K562 (cell line): ENCODE data around the gene TCOF1. TPM values are rescaled to one million over a fixed set of nuclear protein-coding genes. Genes with fewer than 3 reads are reported as not detected.

Source experiments
- ATAC-seq: fragments of 200-7000 bp; cut with Tn5 transposase; 3 replicates; pipeline ENCODE4 v1.9.1; 2020; ENCODE audit warnings: moderate library complexity
- BruUV-seq: library from RNA; stranded (reverse); fragments of 400-500 nt; replicated peaks from 2 replicates; lab custom pipeline; 2021; lab: Mats Ljungman, UMichigan
- CTCF ChIA-PET: fragments of 300-600 bp; formaldehyde crosslinking; extraction: SDS; loops from one replicate; lab custom pipeline; 2021; ENCODE audit warnings: low intra/inter-chr PET ratio; lab: Yijun Ruan, JAX
- POLR2A ChIA-PET: fragments of 300-600, 350-650 bp; sonication (Branson Sonifier 250); formaldehyde crosslinking; extraction: SDS; loops from one replicate; lab custom pipeline; 2021; ENCODE audit warnings: antibody characterized with exemption, inconsistent platforms; lab: Yijun Ruan, JAX
- DNase-seq, 4 experiments: peaks; one replicate each; pipeline versions ENCODE4 v3.0.0 to v3.0.0-alpha.2; 2011 to 2018; ENCODE audit warnings: low spot score in 3 of 4, mixed read lengths in 3 of 4; ENCODE audit errors: extremely low read depth in 1 of 4
- FAIRE-seq: peaks from 2 replicates; lab custom pipeline; 2011; peaks lifted over from hg19 to GRCh38; lab: Jason Lieb, UNC
- H2AFZ ChIP-seq: 2 replicates; pipeline ENCODE4 v1.6.0; 2011; ENCODE audit warnings: low read depth, low read length, control low read depth, inconsistent platforms
- H3K27ac ChIP-seq: fragments of 200-600 bp; 3 replicates; pipeline ENCODE4 v1.8.0; 2011; ENCODE audit warnings: low read depth, mild to moderate bottlenecking, control low read depth, inconsistent platforms, low read length, moderate library complexity, mixed read lengths; ENCODE audit errors: extremely low read depth
- H3K27me3 ChIP-seq, 2 experiments: fragments of 300-600 bp in 1 of 2; 2 replicates in 1 of 2; 3 replicates in 1 of 2; pipeline versions ENCODE4 v1.6.0 to v1.8.0; 2011; ENCODE audit warnings: inconsistent platforms in 2 of 2, low read length in 2 of 2, mild to moderate bottlenecking in 1 of 2, mixed read lengths in 1 of 2, moderate library complexity in 1 of 2; ENCODE audit not compliant: control insufficient read depth in 2 of 2, insufficient read depth in 2 of 2
- H3K36me3 ChIP-seq: fragments of 300-600 bp; 3 replicates; pipeline ENCODE4 v1.8.0; 2011; ENCODE audit warnings: mild to moderate bottlenecking, low read length, inconsistent platforms; ENCODE audit not compliant: control insufficient read depth, insufficient read depth
- H3K4me1 ChIP-seq, 2 experiments: fragments of 200-600 bp in 1 of 2; replicated peaks in 1 of 2; 2 replicates in 1 of 2; 3 replicates in 1 of 2; pipeline versions ENCODE4 v1.5.1 to v1.8.0; 2011; ENCODE audit warnings: inconsistent platforms in 2 of 2, low read length in 2 of 2, mild to moderate bottlenecking in 1 of 2, mixed read lengths in 1 of 2, moderate library complexity in 1 of 2; ENCODE audit not compliant: control insufficient read depth in 2 of 2, insufficient read depth in 2 of 2
- H3K4me2 ChIP-seq: 2 replicates; pipeline ENCODE4 v1.6.1; 2011; ENCODE audit warnings: low read length, control low read depth, inconsistent platforms, mixed read lengths; ENCODE audit not compliant: insufficient read depth
- H3K4me3 ChIP-seq: fragments of 200-600 bp; sonication (generic), shearing (Covaris generic); 2 replicates; pipeline ENCODE4 v1.5.1; 2016; ENCODE audit warnings: control low read depth, inconsistent platforms
- H3K79me2 ChIP-seq: fragments of 200-600 bp; 3 replicates; pipeline ENCODE4 v1.8.0; 2011; ENCODE audit warnings: low read length, inconsistent platforms; ENCODE audit not compliant: control insufficient read depth, insufficient read depth
- H3K9ac ChIP-seq, 2 experiments: 2 replicates each; pipeline versions ENCODE4 v1.6.0 to v1.6.1; 2011; ENCODE audit warnings: low read depth in 2 of 2, low read length in 2 of 2, control low read depth in 1 of 2, inconsistent platforms in 1 of 2, mild to moderate bottlenecking in 1 of 2, mixed read lengths in 1 of 2; ENCODE audit not compliant: insufficient read depth in 1 of 2
- H3K9me1 ChIP-seq: one replicate; pipeline ENCODE4 v1.6.0; 2011; ENCODE audit warnings: inconsistent platforms, mild to moderate bottlenecking, low read length, moderate library complexity; ENCODE audit not compliant: control insufficient read depth, insufficient read depth
- H3K9me3 ChIP-seq: replicated peaks from 2 replicates; pipeline ENCODE4 v1.5.1; 2011; ENCODE audit warnings: low read depth, low read length, inconsistent platforms; ENCODE audit not compliant: control insufficient read depth, insufficient read depth
- H4K20me1 ChIP-seq: replicated peaks from 2 replicates; pipeline ENCODE4 v1.6.1; 2011; ENCODE audit warnings: low read length, inconsistent platforms, mixed read lengths; ENCODE audit not compliant: control insufficient read depth, insufficient read depth
- CCNT2 ChIP-seq: IDR thresholded peaks from 2 replicates; pipeline ENCODE4 v1.6.1; 2011; ENCODE audit warnings: borderline replicate concordance, low read depth, mild to moderate bottlenecking, moderate library complexity, mixed read lengths, low read length; ENCODE audit not compliant: insufficient read length; ENCODE audit errors: extremely low read depth
- GABPA ChIP-seq: fragments of 200-800 bp; sonication (Bioruptor generic); conservative IDR thresholded peaks from 2 replicates; pipeline ENCODE4 v1.6.1; 2016; ENCODE audit warnings: low read depth, missing genetic modification characterization, missing compliant biosample characterization
- MTA1 ChIP-seq: fragments of 450-650 bp; IDR thresholded peaks from 2 replicates; pipeline ENCODE4 v1.6.1; 2017; ENCODE audit warnings: borderline replicate concordance
- RAD51 ChIP-seq: fragments of 450-650 bp; IDR thresholded peaks from 2 replicates; pipeline ENCODE4 v1.7.1; 2016; ENCODE audit warnings: low read depth, mild to moderate bottlenecking, borderline replicate concordance
- RBM22 ChIP-seq: fragments of 200-400 bp; formaldehyde crosslinking; IDR thresholded peaks from 2 replicates; pipeline ENCODE4 v1.6.1; 2018; ENCODE audit warnings: low read length, low read depth; ENCODE audit not compliant: poor library complexity, severe bottlenecking
- RUNX1 ChIP-seq: sonication (generic); IDR thresholded peaks from 2 replicates; pipeline ENCODE4 v1.6.1; 2016; ENCODE audit warnings: antibody characterized with exemption, low read depth
- SLC30A9 ChIP-seq: fragments of 250-450 bp; sonication (Bioruptor Pico); IDR thresholded peaks from 2 replicates; pipeline ENCODE4 v1.8.0; 2022; ENCODE audit warnings: mild to moderate bottlenecking, moderate library complexity
- TGIF2 ChIP-seq: sonication (generic); formaldehyde crosslinking; IDR thresholded peaks from 2 replicates; pipeline ENCODE4 v1.8.1; 2022; ENCODE audit warnings: mild to moderate bottlenecking, missing genetic modification reagents, moderate library complexity
- ZBTB11 ChIP-seq, 3 experiments: fragments of 200-800 bp in 1 of 3; fragments of 250-450 bp in 1 of 3; fragments of 450-650 bp in 1 of 3; sonication (Bioruptor Pico) in 1 of 3; sonication (Bioruptor generic) in 1 of 3; formaldehyde crosslinking in 1 of 3; IDR thresholded peaks; 2 replicates each; pipeline versions ENCODE4 v1.6.1 to v1.8.0; 2016 to 2022; ENCODE audit warnings: mild to moderate bottlenecking in 2 of 3, missing genetic modification characterization in 2 of 3, missing compliant biosample characterization in 1 of 3, moderate library complexity in 1 of 3
- ZNF274 ChIP-seq: IDR thresholded peaks from 2 replicates; pipeline ENCODE4 v1.6.1; 2011; ENCODE audit warnings: low read depth, mild to moderate bottlenecking, low read length, moderate library complexity, borderline replicate concordance
- ZNF764 ChIP-seq: fragments of 250-450 bp; sonication (Bioruptor Pico); IDR thresholded peaks from 2 replicates; pipeline ENCODE4 v1.4.0; 2020; ENCODE audit warnings: low read depth, mild to moderate bottlenecking, moderate library complexity
- WGBS: fragments of 100-300 bp; shearing (Covaris generic); methylation state at CpG from one replicate; pipeline ENCODE4 v1.1.6; 2016; ENCODE audit warnings: low coverage, mixed read lengths; ENCODE audit not compliant: insufficient coverage; ENCODE audit errors: missing lambda C conversion rate; 5-methylcytosine and 5-hydroxymethylcytosine counted together
- in situ Hi-C: fragments of 300-500 bp; cut with MboI; formaldehyde crosslinking; loops from 4 replicates; pipeline ENCODE4 v1.15.0; 2018; ENCODE audit warnings: inconsistent platforms, mixed read lengths
- intact Hi-C: fragments of 100-400 bp; cut with micrococcal nuclease; formaldehyde crosslinking; loops from 2 replicates; pipeline ENCODE4 v1.14.2; 2022
- polyA plus RNA-seq, 8 experiments: library from polyadenylated mRNA; depleted of rRNA in 4 of 8; stranded (reverse) in 5 of 8; unstranded in 3 of 8; fragments of >200 nt; fragmentation: Nextera tagmentation in 2 of 8; fragmentation: Illumina TruSeq in 1 of 8; extraction: Ambion mirVana in 2 of 8; extraction: Trizol in 1 of 8; gene quantifications; 2 replicates each; pipeline versions ENCODE4 v1.2.1 to v1.2.3, GENCODE V29; 2011 to 2014; ENCODE audit warnings: inconsistent platforms in 1 of 8, missing spikeins in 1 of 8
- total RNA-seq, 7 experiments: library from RNA; depleted of rRNA in 6 of 7; stranded (reverse); fragments of >200 nt in 6 of 7; fragmentation: Illumina TruSeq in 2 of 7; extraction: Trizol in 2 of 7; gene quantifications; 2 replicates each; pipeline versions ENCODE4 v1.2.1 to v1.2.3, GENCODE V29; 2011 to 2021; ENCODE audit warnings: low replicate concordance in 1 of 7
- TF ChIP-seq, protein P1 (sequence below), 3 experiments: fragments of 200-800 bp in 1 of 3; sonication (Bioruptor generic) in 1 of 3; sonication (generic) in 1 of 3; formaldehyde crosslinking in 1 of 3; IDR thresholded peaks; 2 replicates each; pipeline versions ENCODE4 v1.6.1 to v1.8.0; 2016 to 2022; ENCODE audit warnings: mild to moderate bottlenecking in 2 of 3, missing compliant biosample characterization in 2 of 3, missing genetic modification characterization in 2 of 3, missing genetic modification reagents in 1 of 3
- TF ChIP-seq, protein P2 (sequence below): fragments of 450-650 bp; conservative IDR thresholded peaks from 2 replicates; pipeline ENCODE4 v1.6.1; 2016; ENCODE audit warnings: missing genetic modification characterization, low read depth, mild to moderate bottlenecking, control low read depth, missing compliant biosample characterization
- TF ChIP-seq, protein P3 (sequence below), 2 experiments: fragments of 450-650 bp; IDR thresholded peaks; 2 replicates each; pipeline ENCODE4 v1.6.1; 2016

TCOF1 gene
- total and polyA plus RNA-seq, 9 of the 15 experiments (the other 6 are each of a cell fraction or from before 2014, with no cell fraction given): 9.8 to 134 (median 61.7) TPM

GRCh38 chr5:150312518-150312917 is 45.0 kb upstream of the TCOF1 start:
- ATAC-seq: no peak
- H3K79me2 ChIP-seq: no peaks in the 10 kb centered on the region
- intact Hi-C loops (no loop called here), in situ Hi-C loops (no loop called here)
- no peak overlapping the region for H3K27ac ChIP-seq
- ChIA-PET CTCF (no interaction called here), POLR2A (interaction anchor here (1.1 kb wide), 1 partner anchor 14 kb away, joined by 3 read pairs; no protein-coding TSS in a partner anchor)
- peaks cover 16 to 36% of the 10 kb centered on the region in 2 experiments for H3K27me3 ChIP-seq
- BruUV-seq: no TSS peak
- no peak for FAIRE-seq
- WGBS: 12% methylated on average over 6 of the region's 6 CpGs
- no peaks in the 10 kb centered on the region for H3K36me3 ChIP-seq
- no peaks in the 10 kb centered on the region for H3K9me3 ChIP-seq
- H4K20me1 ChIP-seq: no peaks in the 10 kb centered on the region; the same call in 1 of the 2 replicates
- H3K9ac ChIP-seq: no peak overlapping the region
- no peaks in the 10 kb centered on the region for H3K9me1 ChIP-seq
- H3K4me3 ChIP-seq: no peak overlapping the region
- DNase-seq: no peak
- no peak overlapping the region for H3K4me2 ChIP-seq
- H2AFZ ChIP-seq: no peak overlapping the region
- peaks cover 0 to 4% of the 10 kb centered on the region in 2 experiments; a peak in 2 of 5 replicates for H3K4me1 ChIP-seq
- TF ChIP-seq ZNF274 (no peak), CCNT2 (no peak), GABPA (tag) (no peak), ZBTB11 (CRISPR knock-in tag; IDR thresholded peaks at IDR 0.05) (no peak), RUNX1 (no peak), RAD51 (no peak), MTA1 (no peak), SLC30A9 (CRISPR knock-in tag) (no peak), RBM22 (no peak), ZNF764 (CRISPR knock-in tag) (no peak), TGIF2 (CRISPR knock-in tag) (no peak)
- TF ChIP-seq, protein P1, sequence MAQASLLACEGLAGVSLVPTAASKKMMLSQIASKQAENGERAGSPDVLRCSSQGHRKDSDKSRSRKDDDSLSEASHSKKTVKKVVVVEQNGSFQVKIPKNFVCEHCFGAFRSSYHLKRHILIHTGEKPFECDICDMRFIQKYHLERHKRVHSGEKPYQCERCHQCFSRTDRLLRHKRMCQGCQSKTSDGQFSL (CRISPR knock-in tag; IDR thresholded peaks at IDR 0.05): no peak
- TF ChIP-seq, protein P1 (tag; IDR thresholded peaks at IDR 0.05): no peak
- TF ChIP-seq, protein P2, sequence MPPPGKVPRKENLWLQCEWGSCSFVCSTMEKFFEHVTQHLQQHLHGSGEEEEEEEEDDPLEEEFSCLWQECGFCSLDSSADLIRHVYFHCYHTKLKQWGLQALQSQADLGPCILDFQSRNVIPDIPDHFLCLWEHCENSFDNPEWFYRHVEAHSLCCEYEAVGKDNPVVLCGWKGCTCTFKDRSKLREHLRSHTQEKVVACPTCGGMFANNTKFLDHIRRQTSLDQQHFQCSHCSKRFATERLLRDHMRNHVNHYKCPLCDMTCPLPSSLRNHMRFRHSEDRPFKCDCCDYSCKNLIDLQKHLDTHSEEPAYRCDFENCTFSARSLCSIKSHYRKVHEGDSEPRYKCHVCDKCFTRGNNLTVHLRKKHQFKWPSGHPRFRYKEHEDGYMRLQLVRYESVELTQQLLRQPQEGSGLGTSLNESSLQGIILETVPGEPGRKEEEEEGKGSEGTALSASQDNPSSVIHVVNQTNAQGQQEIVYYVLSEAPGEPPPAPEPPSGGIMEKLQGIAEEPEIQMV: no peak
- TF ChIP-seq, protein P3, sequence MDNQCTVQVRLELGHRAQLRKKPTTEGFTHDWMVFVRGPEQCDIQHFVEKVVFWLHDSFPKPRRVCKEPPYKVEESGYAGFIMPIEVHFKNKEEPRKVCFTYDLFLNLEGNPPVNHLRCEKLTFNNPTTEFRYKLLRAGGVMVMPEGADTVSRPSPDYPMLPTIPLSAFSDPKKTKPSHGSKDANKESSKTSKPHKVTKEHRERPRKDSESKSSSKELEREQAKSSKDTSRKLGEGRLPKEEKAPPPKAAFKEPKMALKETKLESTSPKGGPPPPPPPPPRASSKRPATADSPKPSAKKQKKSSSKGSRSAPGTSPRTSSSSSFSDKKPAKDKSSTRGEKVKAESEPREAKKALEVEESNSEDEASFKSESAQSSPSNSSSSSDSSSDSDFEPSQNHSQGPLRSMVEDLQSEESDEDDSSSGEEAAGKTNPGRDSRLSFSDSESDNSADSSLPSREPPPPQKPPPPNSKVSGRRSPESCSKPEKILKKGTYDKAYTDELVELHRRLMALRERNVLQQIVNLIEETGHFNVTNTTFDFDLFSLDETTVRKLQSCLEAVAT (IDR thresholded peaks at IDR 0.05): no peak
